ENCODE data around the gene ANKRD35. TPM values are rescaled to one million over a fixed set of nuclear protein-coding genes. Genes with fewer than 3 reads are reported as not detected.
A peak's percentile ranks its signal among the peaks of the same experiment; 100 is the strongest.

The ANKRD35 gene
- total RNA-seq, 1 experiment from 2014 or later = not detected

DNA sequence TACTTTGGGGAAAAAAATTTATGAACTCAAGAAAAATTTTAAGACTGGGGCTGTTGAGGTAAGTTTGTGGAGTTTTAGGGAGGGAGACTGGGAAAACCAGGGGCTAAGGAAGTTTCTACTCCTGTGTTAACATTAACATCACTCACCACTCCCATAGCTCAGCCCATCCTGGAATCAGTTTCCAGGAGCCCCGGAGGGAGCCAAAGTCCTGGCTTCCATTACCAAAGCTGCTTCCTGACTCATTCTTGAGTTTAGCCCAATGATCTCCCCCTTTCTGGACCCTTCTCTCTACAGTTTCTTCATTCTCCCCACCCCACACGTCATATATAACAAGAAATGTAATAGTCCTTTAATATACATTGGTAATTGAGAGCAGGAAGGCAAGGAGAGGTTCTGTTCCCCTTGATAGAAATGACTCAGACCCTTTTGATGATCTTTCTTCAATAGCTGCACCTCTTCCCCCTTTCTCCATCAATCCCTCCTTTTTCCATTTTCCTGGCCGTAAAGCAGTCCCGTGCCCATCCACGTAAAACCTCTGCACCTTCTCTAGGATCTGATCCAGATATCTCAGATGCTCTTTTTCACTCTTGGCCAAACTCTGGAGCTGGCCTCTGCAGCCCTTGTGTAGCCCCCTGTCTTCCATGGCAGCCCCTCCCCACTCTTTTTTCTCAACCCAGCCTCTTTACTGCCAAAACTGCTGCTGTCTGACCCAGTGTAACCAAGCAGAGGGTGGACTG, 22.2 kb downstream of the ANKRD35 start:
- intact Hi-C loops (cut with micrococcal nuclease) = no loop called here
- BruUV-seq (replicated peaks) = no TSS peak

DNA sequence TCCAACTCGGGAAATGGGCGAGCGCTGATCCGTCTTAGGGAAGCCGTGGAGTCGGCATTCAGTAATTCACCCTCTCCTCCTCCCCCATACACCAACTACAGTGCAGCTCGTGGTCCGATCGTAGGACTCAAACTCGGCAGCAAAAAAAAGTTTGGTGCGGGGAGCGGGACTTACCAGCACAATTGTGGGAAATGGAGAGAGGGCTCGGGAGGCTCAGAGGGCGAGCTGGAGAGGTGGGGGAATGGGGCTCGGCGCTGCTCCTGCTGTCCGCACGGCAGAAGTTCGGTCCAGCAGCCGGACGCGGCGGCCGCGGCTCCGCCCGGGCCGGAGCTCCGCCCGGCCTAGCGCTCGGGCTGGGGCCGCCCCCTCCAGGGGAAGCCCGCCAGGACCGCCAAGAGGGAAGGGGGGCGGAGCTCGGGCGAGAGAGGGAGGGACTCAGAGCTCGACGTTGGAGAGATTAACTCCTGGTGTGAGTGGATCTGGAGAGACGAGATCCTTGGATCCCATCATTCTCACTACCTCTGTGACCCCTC, 26.1 kb downstream of the ANKRD35 start:
- Histone ChIP-seq H4K20me1 (ENCODE audit: insufficient read depth) (no peaks in the 10 kb centered on the region), H3K9me3 (ENCODE audit: control insufficient read depth in 1 of 2, insufficient read depth in 1 of 2, low read depth in 1 of 2, low read length in 2 of 2) (no peaks in the 10 kb centered on the region), H3K9ac (ENCODE audit: low read length) (peak overlapping the region; percentile 67), H3K36me3 (ENCODE audit: control insufficient read depth in 1 of 2, insufficient read depth in 2 of 2, low read length in 2 of 2) (peaks cover 0 to 14% of the 10 kb centered on the region in 2 experiments; a peak in 3 of 4 replicates), H3K4me3 (replicated peaks in 1 of 2; ENCODE audit: low read depth in 1 of 2, low read length in 2 of 2) (peak overlapping the region; percentile 73 to 75), H3K4me1 (ENCODE audit: control insufficient read depth in 1 of 2, insufficient read depth in 2 of 2, low read length in 2 of 2) (peaks cover 11 to 15% of the 10 kb centered on the region in 2 experiments; a peak in 3 of 4 replicates), H3K79me2 (ENCODE audit: insufficient read depth, low read length) (peaks cover 5% of the 10 kb centered on the region; the same call in 1 of the 2 replicates), H3K27me3 (ENCODE audit: insufficient read depth, low read length) (no peaks in the 10 kb centered on the region), H3K27ac (ENCODE audit: low read depth, low read length) (peak overlapping the region; percentile 71), H3K4me2 (ENCODE audit: low read length) (peak overlapping the region; percentile 97), H2AFZ (ENCODE audit: low read depth, low read length, poor library complexity, severe bottlenecking) (peak overlapping the region; percentile 83), H3K9me2 (ENCODE audit: insufficient read depth) (no peaks in the 10 kb centered on the region)
- BruUV-seq (replicated peaks) = no TSS peak
- DNase-seq (ENCODE audit: low read depth, low spot score) (peak; percentile 67), ATAC-seq (peak; percentile 81)
- TF ChIP-seq SIN3A (IDR thresholded peaks at IDR 0.05; ENCODE audit: low read depth) (no peak), POLR2A (IDR thresholded peaks at IDR 0.05; ENCODE audit: borderline replicate concordance, extremely low read depth, insufficient read depth, insufficient read length) (peak; percentile 57), EZH2phosphoT487 (IDR thresholded peaks at IDR 0.05; ENCODE audit: borderline replicate concordance) (no peak), EGR1 (IDR thresholded peaks at IDR 0.05; ENCODE audit: low read depth) (0 out of 2 replicates have a peak, but pooled peaks have one; percentile 2), TCF7L2 (IDR thresholded peaks at IDR 0.05; ENCODE audit: borderline replicate concordance, extremely low read depth, insufficient read depth, insufficient read length) (no peak), POLR2AphosphoS5 (IDR thresholded peaks at IDR 0.05; ENCODE audit: low read depth, low read length) (peak; percentile 73), CBX3 (IDR thresholded peaks at IDR 0.05; ENCODE audit: low read depth) (no peak), SP1 (IDR thresholded peaks at IDR 0.05; ENCODE audit: low read depth) (no peak), SRF (IDR thresholded peaks at IDR 0.05; ENCODE audit: low read depth) (no peak)
- TF ChIP-seq, protein P1, sequence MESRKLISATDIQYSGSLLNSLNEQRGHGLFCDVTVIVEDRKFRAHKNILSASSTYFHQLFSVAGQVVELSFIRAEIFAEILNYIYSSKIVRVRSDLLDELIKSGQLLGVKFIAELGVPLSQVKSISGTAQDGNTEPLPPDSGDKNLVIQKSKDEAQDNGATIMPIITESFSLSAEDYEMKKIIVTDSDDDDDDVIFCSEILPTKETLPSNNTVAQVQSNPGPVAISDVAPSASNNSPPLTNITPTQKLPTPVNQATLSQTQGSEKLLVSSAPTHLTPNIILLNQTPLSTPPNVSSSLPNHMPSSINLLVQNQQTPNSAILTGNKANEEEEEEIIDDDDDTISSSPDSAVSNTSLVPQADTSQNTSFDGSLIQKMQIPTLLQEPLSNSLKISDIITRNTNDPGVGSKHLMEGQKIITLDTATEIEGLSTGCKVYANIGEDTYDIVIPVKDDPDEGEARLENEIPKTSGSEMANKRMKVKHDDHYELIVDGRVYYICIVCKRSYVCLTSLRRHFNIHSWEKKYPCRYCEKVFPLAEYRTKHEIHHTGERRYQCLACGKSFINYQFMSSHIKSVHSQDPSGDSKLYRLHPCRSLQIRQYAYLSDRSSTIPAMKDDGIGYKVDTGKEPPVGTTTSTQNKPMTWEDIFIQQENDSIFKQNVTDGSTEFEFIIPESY (IDR thresholded peaks at IDR 0.05; ENCODE audit: extremely low read depth, insufficient replicate concordance, low read length) = no peak
- TF ChIP-seq, protein P2, sequence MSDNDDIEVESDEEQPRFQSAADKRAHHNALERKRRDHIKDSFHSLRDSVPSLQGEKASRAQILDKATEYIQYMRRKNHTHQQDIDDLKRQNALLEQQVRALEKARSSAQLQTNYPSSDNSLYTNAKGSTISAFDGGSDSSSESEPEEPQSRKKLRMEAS (IDR thresholded peaks at IDR 0.05) = peak; percentile 34; the same call in 1 of the 2 replicates
- POLR2A ChIA-PET = interaction anchor here (0.9 to 2.7 kb wide), 13 partner anchors 10 to 192 kb away, joined by 3 to 22 read pairs (median 5); partner anchors contain the start of genes ANKRD34A, ANKRD35, LIX1L and NUDT17
- CTCF ChIA-PET = interaction anchor here (1.0 to 6.6 kb wide), 8 partner anchors 9 to 120 kb away, joined by 3 to 87 read pairs (median 6); partner anchors contain the start of genes ANKRD34A, NUDT17, POLR3C and POLR3GL
- RAD21 ChIA-PET (ENCODE audit: low non-redundant PET in 1 of 2, low total read pairs in 2 of 2, uncharacterized antibody in 2 of 2, unreplicated experiment in 2 of 2) = interaction anchor here in 1 of 2 experiments (1.2 kb wide), 1 partner anchor 176 kb away, joined by 3 read pairs; no protein-coding TSS in a partner anchor
- intact Hi-C loops (cut with micrococcal nuclease) = no loop called here

More for the DNA sequence above, 22.2 kb downstream of the ANKRD35 start:
- Histone ChIP-seq H3K9ac (ENCODE audit: low read length) (no peak overlapping the region), H3K27me3 (ENCODE audit: insufficient read depth, low read length) (no peaks in the 10 kb centered on the region), H3K9me2 (ENCODE audit: insufficient read depth) (no peaks in the 10 kb centered on the region), H4K20me1 (ENCODE audit: insufficient read depth) (no peaks in the 10 kb centered on the region), H3K79me2 (ENCODE audit: insufficient read depth, low read length) (no peaks in the 10 kb centered on the region; the same call in 1 of the 2 replicates), H2AFZ (ENCODE audit: low read depth, low read length, poor library complexity, severe bottlenecking) (no peak overlapping the region), H3K4me1 (ENCODE audit: control insufficient read depth in 1 of 2, insufficient read depth in 2 of 2, low read length in 2 of 2) (peaks cover 4 to 7% of the 10 kb centered on the region in 2 experiments; a peak in 3 of 4 replicates), H3K36me3 (ENCODE audit: control insufficient read depth in 1 of 2, insufficient read depth in 2 of 2, low read length in 2 of 2) (no peaks in the 10 kb centered on the region), H3K4me2 (ENCODE audit: low read length) (no peak overlapping the region), H3K27ac (ENCODE audit: low read depth, low read length) (no peak overlapping the region), H3K9me3 (ENCODE audit: control insufficient read depth in 1 of 2, insufficient read depth in 1 of 2, low read depth in 1 of 2, low read length in 2 of 2) (no peaks in the 10 kb centered on the region), H3K4me3 (replicated peaks in 1 of 2; ENCODE audit: low read depth in 1 of 2, low read length in 2 of 2) (no peak overlapping the region)
- ATAC-seq (no peak), DNase-seq (ENCODE audit: low read depth, low spot score) (no peak)
- RAD21 ChIA-PET (ENCODE audit: low non-redundant PET in 1 of 2, low total read pairs in 2 of 2, uncharacterized antibody in 2 of 2, unreplicated experiment in 2 of 2) = no interaction called here
- CTCF ChIA-PET = no interaction called here
- TF ChIP-seq, protein P2 (IDR thresholded peaks at IDR 0.05) = no peak
- TF ChIP-seq SRF (IDR thresholded peaks at IDR 0.05; ENCODE audit: low read depth) (no peak), RAD21 (IDR thresholded peaks at IDR 0.05; ENCODE audit: low read depth) (no peak), TCF7L2 (IDR thresholded peaks at IDR 0.05; ENCODE audit: borderline replicate concordance, extremely low read depth, insufficient read depth, insufficient read length) (no peak), EZH2phosphoT487 (IDR thresholded peaks at IDR 0.05; ENCODE audit: borderline replicate concordance) (no peak), ZFX (IDR thresholded peaks at IDR 0.05) (no peak), EGR1 (IDR thresholded peaks at IDR 0.05; ENCODE audit: low read depth) (no peak), YY1 (IDR thresholded peaks at IDR 0.05; ENCODE audit: extremely low read depth, insufficient replicate concordance, low read depth, low read length) (no peak), ZNF274 (IDR thresholded peaks at IDR 0.05; ENCODE audit: low read depth, low read length) (no peak)
- POLR2A ChIA-PET = no interaction called here

All from HCT116 (cell line).